Hepatocyte (in vitro differentiated cells): ENCODE measurements around the gene GHR. TPM values are rescaled to one million over a fixed set of nuclear protein-coding genes. Genes with fewer than 3 reads are reported as not detected.

ENCODE experiments used
- DNase-seq: peaks from one replicate; pipeline ENCODE4 v3.0.0-alpha.2; 2016; ENCODE audit warnings: low spot score
- H2AFZ ChIP-seq: fragments of 200-600 bp; sonication (generic); 2 replicates; pipeline ENCODE4 v1.6.0; 2016; ENCODE audit warnings: antibody characterized with exemption, mild to moderate bottlenecking
- H3K27ac ChIP-seq: fragments of 200-600 bp; sonication (generic); 2 replicates; pipeline ENCODE4 v1.5.1; 2016; ENCODE audit warnings: mild to moderate bottlenecking
- H3K27me3 ChIP-seq: fragments of 200-600 bp; sonication (generic); 2 replicates; pipeline ENCODE4 v1.6.1; 2016
- H3K36me3 ChIP-seq: fragments of 200-600 bp; sonication (generic); replicated peaks from 2 replicates; pipeline ENCODE4 v1.5.1; 2016; ENCODE audit warnings: low read depth; ENCODE audit not compliant: insufficient read depth
- H3K4me1 ChIP-seq: fragments of 200-600 bp; sonication (generic); 2 replicates; pipeline ENCODE4 v1.5.1; 2016; ENCODE audit warnings: mild to moderate bottlenecking, moderate library complexity; ENCODE audit not compliant: insufficient read depth
- H3K4me2 ChIP-seq: fragments of 200-600 bp; sonication (generic); 2 replicates; pipeline ENCODE4 v1.6.0; 2016
- H3K4me3 ChIP-seq: fragments of 200-600 bp; sonication (generic); 2 replicates; pipeline ENCODE4 v1.5.1; 2016; ENCODE audit warnings: mild to moderate bottlenecking
- H3K79me2 ChIP-seq: fragments of 200-600 bp; sonication (generic); 2 replicates; pipeline ENCODE4 v1.6.0; 2017; ENCODE audit warnings: mild to moderate bottlenecking
- H3K9me2 ChIP-seq: fragments of 200-600 bp; sonication (generic); replicated peaks from 2 replicates; pipeline ENCODE4 v1.6.0; 2017; ENCODE audit warnings: mild to moderate bottlenecking; ENCODE audit not compliant: insufficient read depth
- H3K9me3 ChIP-seq: fragments of 200-600 bp; sonication (generic); 2 replicates; pipeline ENCODE4 v1.5.1; 2016; ENCODE audit warnings: low read depth, mild to moderate bottlenecking
- H4K20me1 ChIP-seq: fragments of 200-600 bp; sonication (generic); 2 replicates; pipeline ENCODE4 v1.6.0; 2016; ENCODE audit warnings: mild to moderate bottlenecking; ENCODE audit not compliant: insufficient read depth, poor library complexity, severe bottlenecking
- CTCF ChIP-seq: fragments of 200-600 bp; sonication (generic); IDR thresholded peaks from 2 replicates; pipeline ENCODE4 v1.5.1; 2016; ENCODE audit warnings: antibody characterized with exemption, mild to moderate bottlenecking; ENCODE audit not compliant: poor library complexity
- EZH2 ChIP-seq: fragments of 200-600 bp; sonication (generic); IDR thresholded peaks from 2 replicates; pipeline ENCODE4 v1.6.1; 2016; ENCODE audit warnings: antibody characterized with exemption, mild to moderate bottlenecking, borderline replicate concordance
- EZH2phosphoT487 ChIP-seq: fragments of 200-600 bp; sonication (generic); IDR thresholded peaks from one replicate; pipeline ENCODE4 v1.6.1; 2018; ENCODE audit warnings: antibody characterized with exemption, mild to moderate bottlenecking, low read depth, moderate library complexity; ENCODE audit not compliant: unreplicated experiment, severe bottlenecking
- WGBS: methylation state at CpG from one replicate; pipeline ENCODE4 v1.1.6; 2016; ENCODE audit warnings: low lambda C conversion rate; ENCODE audit errors: missing lambda C conversion rate; 5-methylcytosine and 5-hydroxymethylcytosine counted together
- polyA plus RNA-seq: library from polyadenylated mRNA; unstranded; fragments of >200 nt; fragmentation: Nextera tagmentation; extraction: Ambion mirVana; gene quantifications from 2 replicates; pipeline ENCODE4 v1.2.1, GENCODE V29; 2016
- total RNA-seq: library from RNA; depleted of rRNA; stranded (reverse); fragments of >200 nt; gene quantifications from 2 replicates; pipeline ENCODE4 v1.2.3, GENCODE V29; 2014

GHR gene
- total and polyA plus RNA-seq, 2 experiments from 2014 or later, result 14.4 to 24.3 TPM

GRCh38 chr5:42462083-42462482, 38.8 kb downstream of the GHR start:
- no peak for DNase-seq

GRCh38 chr5:42467572-42467971, 44.3 kb downstream of the GHR start:
- Histone ChIP-seq H3K27ac (no peak overlapping the region), H3K36me3 (no peaks in the 10 kb centered on the region), H3K79me2 (peaks cover 19% of the 10 kb centered on the region), H3K4me1 (no peaks in the 10 kb centered on the region), H3K9me2 (no peaks in the 10 kb centered on the region), H3K4me2 (no peak overlapping the region), H4K20me1 (no peaks in the 10 kb centered on the region), H2AFZ (no peak overlapping the region), H3K9me3 (no peaks in the 10 kb centered on the region), H3K4me3 (no peak overlapping the region), H3K27me3 (no peaks in the 10 kb centered on the region)
- no peak for DNase-seq
- TF ChIP-seq CTCF, result no peak
- TF ChIP-seq EZH2, result no peak
- no peak for TF ChIP-seq EZH2phosphoT487
- 90% methylated on average over 5 of the region's 5 CpGs for WGBS

More at GRCh38 chr5:42462083-42462482, 38.8 kb downstream of the GHR start:
- Histone ChIP-seq H3K4me2 (no peak overlapping the region), H3K4me3 (no peak overlapping the region), H3K9me3 (no peaks in the 10 kb centered on the region), H3K27me3 (no peaks in the 10 kb centered on the region), H4K20me1 (no peaks in the 10 kb centered on the region), H3K36me3 (no peaks in the 10 kb centered on the region), H3K27ac (peak overlapping the region; percentile 30), H3K4me1 (peaks cover 4% of the 10 kb centered on the region), H3K9me2 (no peaks in the 10 kb centered on the region), H3K79me2 (peaks cover 39% of the 10 kb centered on the region), H2AFZ (no peak overlapping the region)
- 63% methylated on average over 2 of the region's 2 CpGs for WGBS
- TF ChIP-seq CTCF (no peak), EZH2 (no peak), EZH2phosphoT487 (no peak)

- Histone ChIP-seq H4K20me1 (no peaks in the 10 kb centered on the region), H3K9me2 (no peaks in the 10 kb centered on the region), H3K79me2 (peaks cover 22% of the 10 kb centered on the region), H3K4me2 (no peak overlapping the region), H2AFZ (no peak overlapping the region), H3K4me1 (no peaks in the 10 kb centered on the region), H3K27ac (no peak overlapping the region), H3K4me3 (no peak overlapping the region), H3K27me3 (no peaks in the 10 kb centered on the region), H3K36me3 (no peaks in the 10 kb centered on the region), H3K9me3 (no peaks in the 10 kb centered on the region)
- TF ChIP-seq CTCF (no peak), EZH2phosphoT487 (no peak), EZH2 (no peak)
- 91% methylated on average over 8 of the region's 8 CpGs for WGBS
- no peak for DNase-seq
Observed at GRCh38 chr5:42467981-42468524, 44.8 kb downstream of the GHR start.
